ENCODE measurements around the gene TNFAIP8L3. TPM values are rescaled to one million over a fixed set of nuclear protein-coding genes. Genes with fewer than 3 reads are reported as not detected.

TNFAIP8L3 gene
- total RNA-seq, 1 donor from 2014 or later = 0.31 TPM

GRCh38 chr15:51098331-51098619, 3.6 kb upstream of the TNFAIP8L3 start:
- H3K36me3 Mint-ChIP-seq = no peaks in the 10 kb centered on the region
- H3K4me3 Mint-ChIP-seq = no peak overlapping the region
- DNase-seq (ENCODE audit: low spot score in 2 of 2, unreplicated experiment in 2 of 2) = no peak
- no peak overlapping the region for H3K27ac Mint-ChIP-seq
- peaks cover 85% of the 10 kb centered on the region for H3K27me3 Mint-ChIP-seq (ENCODE audit: low read depth)
- no peak for TF ChIP-seq CTCF (IDR thresholded peaks at IDR 0.05; ENCODE audit: unreplicated experiment)
- peaks cover 12% of the 10 kb centered on the region for H3K4me1 Mint-ChIP-seq
- H3K9me3 Mint-ChIP-seq = no peaks in the 10 kb centered on the region

- H3K27ac Mint-ChIP-seq = no peak overlapping the region
- no peak for DNase-seq (ENCODE audit: low spot score in 2 of 2, unreplicated experiment in 2 of 2)
- no peaks in the 10 kb centered on the region for H3K36me3 Mint-ChIP-seq
- no peak overlapping the region for H3K4me3 Mint-ChIP-seq
- peaks cover 7% of the 10 kb centered on the region for H3K4me1 Mint-ChIP-seq
- H3K9me3 Mint-ChIP-seq = no peaks in the 10 kb centered on the region
- no peak for TF ChIP-seq CTCF (IDR thresholded peaks at IDR 0.05; ENCODE audit: unreplicated experiment)
- peaks cover 85% of the 10 kb centered on the region for H3K27me3 Mint-ChIP-seq (ENCODE audit: low read depth)
Observed at GRCh38 chr15:51097553-51098330, 3.0 kb upstream of the TNFAIP8L3 start.

GRCh38 chr15:51096976-51097375, 2.3 kb upstream of the TNFAIP8L3 start:
- Mint-ChIP-seq H3K27ac (no peak overlapping the region), H3K9me3 (no peaks in the 10 kb centered on the region), H3K4me1 (peaks cover 6% of the 10 kb centered on the region), H3K27me3 (ENCODE audit: low read depth) (peaks cover 87% of the 10 kb centered on the region), H3K4me3 (no peak overlapping the region), H3K36me3 (no peaks in the 10 kb centered on the region)
- no peak for DNase-seq (ENCODE audit: low spot score in 2 of 2, unreplicated experiment in 2 of 2)
- no peak for TF ChIP-seq CTCF (IDR thresholded peaks at IDR 0.05; ENCODE audit: unreplicated experiment)

GRCh38 chr15:51095681-51096331, 1.1 kb upstream of the TNFAIP8L3 start:
- no peaks in the 10 kb centered on the region for H3K9me3 Mint-ChIP-seq
- peaks cover 6% of the 10 kb centered on the region for H3K4me1 Mint-ChIP-seq
- no peak overlapping the region for H3K4me3 Mint-ChIP-seq
- no peak overlapping the region for H3K27ac Mint-ChIP-seq
- H3K36me3 Mint-ChIP-seq = no peaks in the 10 kb centered on the region
- no peak for TF ChIP-seq CTCF (IDR thresholded peaks at IDR 0.05; ENCODE audit: unreplicated experiment)
- peaks cover 93% of the 10 kb centered on the region for H3K27me3 Mint-ChIP-seq (ENCODE audit: low read depth)
- no peak for DNase-seq (ENCODE audit: low spot score in 2 of 2, unreplicated experiment in 2 of 2)

- H3K27ac Mint-ChIP-seq = no peak overlapping the region
- no peak for TF ChIP-seq CTCF (IDR thresholded peaks at IDR 0.05; ENCODE audit: unreplicated experiment)
- H3K27me3 Mint-ChIP-seq (ENCODE audit: low read depth) = peaks cover 93% of the 10 kb centered on the region
- no peaks in the 10 kb centered on the region for H3K9me3 Mint-ChIP-seq
- peak overlapping the region; percentile 67 for H3K4me3 Mint-ChIP-seq
- peaks cover 6% of the 10 kb centered on the region for H3K4me1 Mint-ChIP-seq
- no peak for DNase-seq (ENCODE audit: low spot score in 2 of 2, unreplicated experiment in 2 of 2)
- no peaks in the 10 kb centered on the region for H3K36me3 Mint-ChIP-seq
Observed at GRCh38 chr15:51093839-51094605, 684 bp downstream of the TNFAIP8L3 start.
